ENCODE results near the gene AUNIP.

AUNIP gene, protein sequence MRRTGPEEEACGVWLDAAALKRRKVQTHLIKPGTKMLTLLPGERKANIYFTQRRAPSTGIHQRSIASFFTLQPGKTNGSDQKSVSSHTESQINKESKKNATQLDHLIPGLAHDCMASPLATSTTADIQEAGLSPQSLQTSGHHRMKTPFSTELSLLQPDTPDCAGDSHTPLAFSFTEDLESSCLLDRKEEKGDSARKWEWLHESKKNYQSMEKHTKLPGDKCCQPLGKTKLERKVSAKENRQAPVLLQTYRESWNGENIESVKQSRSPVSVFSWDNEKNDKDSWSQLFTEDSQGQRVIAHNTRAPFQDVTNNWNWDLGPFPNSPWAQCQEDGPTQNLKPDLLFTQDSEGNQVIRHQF

DNA sequence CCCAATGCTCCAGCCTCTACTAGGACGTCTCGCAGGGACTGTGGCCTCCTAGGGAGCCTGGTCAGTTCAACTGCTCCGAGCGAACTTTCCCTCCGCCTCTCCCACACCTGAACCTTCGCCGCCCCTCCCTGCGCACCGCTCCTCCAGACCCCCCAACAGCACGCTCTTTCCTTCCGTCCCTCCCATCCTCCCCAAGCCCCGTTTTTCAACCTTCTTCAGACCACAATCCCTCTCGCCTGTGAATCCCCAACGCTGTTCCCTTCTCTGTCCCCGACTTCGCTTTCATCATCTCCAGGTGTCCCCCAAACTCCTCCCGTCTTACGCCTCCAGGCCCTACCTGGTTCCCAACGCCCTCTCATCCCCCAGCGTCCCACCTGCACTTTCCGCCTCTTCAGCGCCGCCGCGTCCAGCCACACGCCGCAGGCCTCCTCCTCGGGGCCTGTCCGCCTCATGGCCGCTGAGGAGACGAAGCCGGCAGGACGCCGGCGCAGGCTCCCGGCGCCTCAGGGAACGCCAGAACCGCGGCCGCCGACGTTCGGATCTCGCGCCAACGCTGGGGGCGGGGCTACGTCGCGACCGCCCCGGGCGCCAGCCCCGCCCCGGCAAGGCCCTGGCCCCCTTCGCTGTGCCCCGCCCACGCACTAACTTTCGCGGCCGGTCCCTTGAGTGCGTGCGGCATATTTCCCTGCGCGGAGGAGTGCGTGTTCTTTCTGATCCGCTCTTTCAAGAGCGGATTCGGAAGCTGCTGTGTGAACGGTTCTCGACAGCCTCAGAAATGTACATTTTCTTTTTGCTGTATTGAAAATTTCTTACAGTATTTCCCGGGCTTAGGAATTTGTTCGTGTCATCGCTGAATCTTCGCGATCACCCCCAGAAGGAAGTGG, at the start of gene AUNIP:
TSS of gene AUNIP (minus strand) at position 552 of the 884 bp plus-strand sequence. CDS start at position 452, 100 bp downstream.
- DNase-seq (ENCODE audit: low read depth), result peak; percentile 89

DNA sequence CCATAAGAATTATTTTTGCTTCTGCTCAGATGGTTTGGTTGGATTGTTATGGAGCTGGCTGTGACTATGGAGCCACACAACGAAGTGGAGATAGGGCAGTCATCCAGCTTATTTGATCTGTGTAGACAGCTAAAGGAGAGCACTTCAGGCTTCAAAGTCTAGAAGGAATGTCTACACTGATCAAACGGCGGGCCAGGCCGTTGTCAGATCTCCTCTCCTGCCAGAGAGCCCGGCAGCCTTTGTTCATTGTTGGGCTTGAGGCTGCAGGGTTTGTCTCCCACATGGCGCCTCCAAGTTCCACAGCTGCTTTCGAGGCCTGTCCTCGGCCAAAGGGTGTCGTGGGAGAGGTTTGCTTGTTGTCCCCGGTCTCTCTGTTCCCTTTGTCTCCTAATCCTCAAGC, 49.8 kb upstream of the AUNIP start:
- DNase-seq (ENCODE audit: low read depth), result no peak

DNA sequence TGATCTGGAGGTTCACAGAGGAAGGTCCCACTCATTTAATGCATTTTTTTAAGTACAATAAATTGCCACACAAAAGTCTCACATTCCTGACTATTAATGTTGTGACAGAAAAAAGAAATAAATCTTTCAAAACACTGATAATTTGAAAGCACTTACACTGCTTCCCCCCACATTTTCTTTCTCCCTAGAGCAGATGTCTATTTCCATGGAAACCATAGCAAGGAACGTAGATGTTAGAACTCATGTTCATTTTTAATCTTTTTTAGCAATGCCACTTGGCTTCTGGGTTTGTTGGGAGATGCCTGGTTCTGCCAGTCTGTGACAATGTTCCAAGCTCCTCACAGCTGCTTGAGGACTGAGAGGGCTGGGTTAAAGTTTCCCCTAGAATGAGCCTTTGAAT, 48.9 kb upstream of the AUNIP start:
- DNase-seq (ENCODE audit: low read depth), result no peak

DNA sequence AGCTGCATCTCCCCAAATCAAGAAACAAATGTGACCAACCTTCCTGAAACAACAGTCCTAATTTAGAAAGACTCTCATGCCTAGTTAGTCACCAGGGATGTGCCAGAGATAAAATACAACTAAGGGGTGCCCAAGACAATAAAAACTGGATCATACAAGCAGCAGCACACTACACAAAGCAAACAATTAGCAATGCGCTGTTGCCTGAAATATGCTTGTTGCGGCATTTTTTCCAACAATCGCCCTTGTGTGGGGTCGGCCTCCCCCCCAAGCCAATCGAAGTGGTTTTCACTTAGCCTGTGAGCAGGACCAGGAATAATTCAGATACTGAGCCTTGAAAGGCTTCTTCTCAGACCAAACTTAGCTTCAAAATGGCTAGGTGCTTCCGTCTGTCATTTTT, 48.3 kb upstream of the AUNIP start:
- no peak for DNase-seq (ENCODE audit: low read depth)

DNA sequence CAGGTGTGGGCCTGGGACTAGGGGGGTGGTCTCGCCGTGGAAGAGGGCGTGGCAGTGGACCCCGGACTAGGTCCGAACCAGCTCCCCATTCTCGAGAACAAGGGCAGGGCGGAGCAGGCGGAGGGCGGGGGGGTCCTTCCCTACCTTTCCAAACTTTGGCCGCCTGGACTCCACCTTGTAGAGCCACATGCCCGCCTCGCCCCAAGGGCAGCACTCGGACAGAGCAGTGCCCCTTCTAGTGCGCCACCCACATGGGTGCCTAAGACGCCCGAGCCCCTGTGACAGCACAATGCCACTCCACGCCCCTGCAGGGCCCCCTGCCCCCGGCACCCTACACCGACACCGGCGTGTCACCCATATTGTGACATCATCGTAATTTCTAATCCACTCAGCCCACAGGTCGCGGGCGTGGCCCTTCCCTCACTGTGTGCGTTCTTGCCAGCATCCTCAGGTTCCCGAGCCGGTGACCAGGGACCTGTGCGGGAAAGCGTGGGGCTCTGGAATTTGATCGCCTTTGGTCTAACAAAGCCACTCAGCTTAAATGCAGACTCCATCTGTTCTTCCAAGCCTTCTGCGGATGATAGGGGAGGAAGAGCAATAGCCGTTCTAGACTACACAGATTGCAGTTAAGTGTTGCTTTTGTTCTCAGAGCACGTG, 47.5 kb upstream of the AUNIP start:
- DNase-seq (ENCODE audit: low read depth), result no peak

DNA sequence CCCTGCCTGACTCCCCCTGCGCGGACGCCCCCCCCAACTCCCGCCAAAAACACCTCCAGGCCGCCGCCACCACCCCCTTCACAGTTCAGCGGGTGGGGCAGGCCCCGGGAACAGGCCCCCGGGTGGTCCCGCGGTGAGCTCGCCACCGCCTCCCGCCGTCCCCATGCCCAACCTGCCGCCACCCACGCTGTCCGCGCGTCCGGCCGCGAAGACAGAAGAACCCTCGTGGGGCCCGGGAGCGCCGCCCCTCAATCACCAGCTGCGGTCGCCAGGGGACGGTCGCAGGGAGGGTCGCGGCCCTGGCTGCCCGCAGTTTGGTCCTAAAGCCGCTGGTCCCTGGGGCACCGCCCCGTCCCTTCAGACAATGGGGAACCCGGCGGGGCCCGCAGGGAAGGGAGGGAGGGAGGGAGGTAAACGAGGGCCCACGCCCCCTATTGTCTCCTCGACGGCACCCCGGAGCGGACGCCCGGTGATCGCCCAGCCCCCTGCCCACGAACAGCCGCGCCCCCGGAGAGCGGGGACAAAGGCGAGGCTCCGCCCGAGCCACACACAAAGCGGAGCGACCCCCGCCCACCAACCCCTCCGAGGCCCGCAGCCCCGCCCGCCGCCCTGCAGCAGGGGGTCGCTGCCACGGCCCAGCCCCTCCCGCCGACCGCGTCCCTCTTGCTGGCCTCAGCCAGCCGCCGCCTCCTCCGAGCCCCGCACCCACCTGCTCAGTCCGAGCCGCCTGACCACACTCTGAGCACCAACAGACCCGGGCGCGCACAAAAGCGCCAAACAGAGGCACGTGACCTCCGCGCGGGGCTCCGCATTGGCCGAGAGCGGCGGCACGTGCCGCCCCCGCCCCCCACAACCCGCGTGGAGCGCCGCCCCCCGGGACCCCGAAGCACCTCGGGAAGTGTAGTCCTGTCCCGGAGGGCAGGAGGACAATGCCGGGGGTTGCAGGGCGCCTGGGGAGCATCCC, 46.7 kb upstream of the AUNIP start, which contains the start of gene STMN1:
TSS of gene STMN1 (minus strand) at position 740 of the 964 bp plus-strand sequence. CDS start 1,743 bp downstream, outside the sequence.
- DNase-seq (ENCODE audit: low read depth), result peak; percentile 87

DNA sequence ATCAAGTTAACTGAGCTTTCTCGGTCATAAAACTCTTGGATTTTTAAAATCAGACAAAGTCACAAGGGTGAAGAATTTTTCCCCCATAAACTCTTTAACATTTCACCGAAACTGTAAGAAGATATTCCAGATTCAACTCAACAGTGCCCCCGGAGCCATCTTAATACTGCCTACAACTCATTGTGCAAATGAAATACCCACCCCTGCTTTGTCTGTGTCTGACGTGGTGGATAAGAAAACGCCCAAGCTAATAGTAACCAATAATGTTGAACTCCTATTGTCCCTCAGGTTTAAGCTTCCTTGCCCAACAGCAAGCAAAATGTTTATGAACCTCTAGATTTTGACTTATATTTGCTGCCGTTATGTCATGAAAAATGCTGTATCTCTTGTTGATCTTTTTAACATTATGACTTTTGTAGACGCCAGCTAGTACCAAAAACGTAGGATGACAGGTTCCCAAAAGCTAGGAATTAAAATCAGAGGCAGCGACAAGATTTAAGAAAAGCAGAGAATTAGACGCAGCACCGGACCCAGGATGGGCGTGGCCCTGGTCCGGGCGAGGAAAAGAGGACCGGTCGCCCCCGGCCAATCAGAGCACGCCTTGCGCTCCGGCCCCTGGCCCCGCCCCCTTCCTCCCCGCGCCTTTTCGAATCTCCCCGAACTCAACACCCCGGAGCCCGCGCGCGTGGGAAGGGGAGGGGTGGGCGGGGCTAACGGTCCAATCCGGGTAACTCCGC, 45.9 kb upstream of the AUNIP start:
- peak; percentile 93 for DNase-seq (ENCODE audit: low read depth)

DNA sequence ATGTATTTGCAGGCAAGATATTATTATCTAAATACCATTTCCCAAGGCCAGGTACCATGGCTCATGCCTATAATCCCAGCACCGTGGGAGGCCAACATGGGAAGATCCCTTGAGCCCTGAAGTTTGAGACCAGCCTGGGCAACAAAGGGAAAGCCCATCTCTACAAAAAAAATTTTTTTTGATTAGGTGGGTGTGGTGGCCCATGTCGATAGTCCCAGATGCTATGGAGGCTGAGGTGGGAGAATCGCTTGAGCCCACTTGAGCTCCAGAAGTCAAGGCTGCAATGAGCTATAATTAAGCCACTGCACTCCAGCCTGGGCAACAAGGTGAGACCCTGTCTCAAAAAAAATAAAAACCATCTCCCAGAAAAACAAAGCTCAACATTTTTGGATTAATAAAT, 44.7 kb upstream of the AUNIP start:
- no peak for DNase-seq (ENCODE audit: low read depth)

DNA sequence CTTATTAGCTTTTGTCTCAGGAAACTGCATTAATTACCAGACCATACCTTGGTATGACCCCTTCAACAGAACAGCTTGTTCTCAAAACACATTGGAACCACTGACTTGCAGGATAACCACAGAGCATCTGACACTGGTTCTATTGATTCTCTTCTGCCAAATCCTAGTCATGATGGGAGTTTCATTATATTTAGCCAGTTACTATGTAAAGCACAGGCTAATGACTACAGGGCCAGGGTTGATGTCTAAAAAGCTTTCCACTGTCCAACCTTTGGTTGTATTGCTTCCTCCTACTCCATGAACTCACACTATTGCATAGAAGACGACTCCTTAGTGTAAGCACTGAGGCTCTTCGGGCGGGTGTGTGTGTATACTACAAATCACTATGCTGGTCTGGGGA, 43.2 kb upstream of the AUNIP start:
- no peak for DNase-seq (ENCODE audit: low read depth)

DNA sequence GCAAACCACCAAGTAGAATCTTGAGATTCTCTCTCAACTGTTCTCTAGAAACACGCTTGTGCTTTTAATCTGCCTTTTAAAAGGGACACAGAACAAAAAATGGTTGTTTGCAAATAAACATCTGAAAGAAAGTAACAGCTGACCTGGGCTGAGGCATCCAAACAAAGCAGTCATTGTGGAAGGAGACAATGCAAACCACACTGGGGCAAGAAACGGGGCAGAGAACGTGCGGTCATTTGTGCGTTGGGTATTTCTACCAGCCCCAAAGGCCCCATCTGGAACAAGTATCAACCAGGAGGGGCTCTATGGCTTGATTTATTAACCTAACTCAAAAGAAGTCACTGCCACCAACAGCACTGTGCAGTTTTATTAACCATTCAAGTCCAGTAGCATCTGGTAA, 41.0 kb upstream of the AUNIP start:
- DNase-seq (ENCODE audit: low read depth), result no peak

DNA sequence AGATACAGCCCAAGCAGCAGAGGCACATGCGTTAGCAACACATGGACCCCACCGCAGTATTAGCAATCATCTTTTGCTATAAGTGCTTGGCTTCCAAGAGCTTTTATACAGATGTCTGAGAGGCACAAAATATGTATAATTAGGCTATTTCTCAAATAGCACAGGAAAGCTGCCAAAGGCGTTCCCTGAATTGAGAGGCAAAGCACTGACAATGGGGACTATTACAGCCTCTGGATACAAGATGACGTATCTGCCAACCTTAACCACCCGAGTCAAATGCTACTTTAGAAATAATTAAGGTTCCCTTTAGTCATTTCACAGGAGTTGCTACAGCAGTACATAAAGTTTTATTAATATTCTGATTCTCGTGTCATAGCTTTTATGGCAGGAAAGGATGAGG, 40.5 kb upstream of the AUNIP start:
- no peak for DNase-seq (ENCODE audit: low read depth)

DNA sequence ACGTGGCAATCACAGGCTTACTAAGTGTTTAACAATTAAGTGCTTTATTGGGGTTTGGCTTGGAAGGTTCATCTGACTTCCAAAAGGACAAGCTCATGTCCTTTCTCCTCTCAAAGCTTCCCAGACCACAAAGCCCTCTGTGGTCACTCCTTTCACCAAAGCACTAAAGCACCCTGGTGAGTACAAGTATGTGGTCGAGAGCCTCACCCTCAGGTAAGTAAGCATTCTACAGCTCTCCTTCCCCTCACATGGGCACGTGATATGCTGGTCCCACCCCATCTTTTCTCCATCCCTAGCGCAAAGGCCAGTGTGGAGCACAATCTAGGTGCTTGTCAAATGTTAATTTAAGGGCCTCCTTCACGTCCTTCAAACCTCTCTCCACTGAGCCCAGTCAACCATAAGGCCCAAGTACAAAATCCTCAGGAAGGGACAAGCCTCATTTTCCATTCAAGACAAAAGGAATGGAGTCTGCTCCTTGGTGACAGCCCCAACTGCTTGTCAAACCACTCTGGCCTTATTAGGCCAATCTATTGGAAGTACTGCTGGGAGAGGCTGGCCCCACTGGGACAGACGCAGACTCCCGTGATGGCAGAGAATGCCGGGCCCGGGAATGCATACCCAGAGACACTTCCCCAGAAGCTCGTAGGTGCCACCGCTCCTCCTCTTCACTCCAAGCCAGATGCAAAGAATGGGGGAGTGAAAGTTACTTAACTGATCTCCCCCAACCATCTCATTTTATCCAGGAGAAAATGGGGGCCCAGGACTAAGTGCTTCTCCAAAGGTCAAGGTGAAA, 39.2 kb upstream of the AUNIP start:
- no peak for DNase-seq (ENCODE audit: low read depth)

DNA sequence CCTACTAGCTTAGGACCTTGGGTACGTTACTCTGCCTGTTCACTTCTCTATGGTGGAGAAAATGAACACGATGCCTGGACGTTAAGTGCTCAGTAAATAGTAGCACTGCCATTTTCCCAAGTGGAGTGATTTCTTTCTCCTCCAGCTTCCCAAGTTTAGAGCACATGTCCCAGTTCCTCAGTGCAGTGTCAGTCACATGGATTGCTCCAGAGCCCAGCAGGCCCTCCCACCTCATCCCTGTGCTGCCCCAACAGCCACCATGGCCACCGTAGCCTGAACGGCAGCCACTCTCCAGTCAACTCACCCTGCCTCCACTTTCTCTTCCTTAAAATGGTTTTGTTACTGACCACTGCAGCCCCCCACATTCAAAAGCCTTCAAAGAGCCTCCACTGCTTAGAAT, 38.5 kb upstream of the AUNIP start:
- DNase-seq (ENCODE audit: low read depth), result no peak

DNA sequence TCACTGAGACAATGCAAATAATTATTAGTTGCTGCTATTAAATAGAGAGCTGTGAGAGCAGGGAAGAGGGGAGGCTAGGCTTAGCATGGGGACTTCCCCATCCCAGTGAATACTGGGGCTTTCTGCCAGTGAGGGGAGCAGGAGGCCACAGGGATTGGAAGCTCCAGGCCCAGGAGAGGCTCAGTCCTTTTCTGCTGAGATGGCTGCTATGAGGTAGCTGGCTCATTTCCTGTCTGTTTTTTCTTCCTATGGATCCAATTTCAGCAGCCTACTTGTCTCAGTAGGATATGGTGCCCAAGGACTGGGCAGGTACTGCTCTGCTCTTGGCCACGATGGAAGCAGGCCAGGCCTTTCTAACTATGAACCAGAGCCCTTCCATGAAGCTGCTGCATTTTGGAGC, 37.0 kb upstream of the AUNIP start:
- no peak for DNase-seq (ENCODE audit: low read depth)

DNA sequence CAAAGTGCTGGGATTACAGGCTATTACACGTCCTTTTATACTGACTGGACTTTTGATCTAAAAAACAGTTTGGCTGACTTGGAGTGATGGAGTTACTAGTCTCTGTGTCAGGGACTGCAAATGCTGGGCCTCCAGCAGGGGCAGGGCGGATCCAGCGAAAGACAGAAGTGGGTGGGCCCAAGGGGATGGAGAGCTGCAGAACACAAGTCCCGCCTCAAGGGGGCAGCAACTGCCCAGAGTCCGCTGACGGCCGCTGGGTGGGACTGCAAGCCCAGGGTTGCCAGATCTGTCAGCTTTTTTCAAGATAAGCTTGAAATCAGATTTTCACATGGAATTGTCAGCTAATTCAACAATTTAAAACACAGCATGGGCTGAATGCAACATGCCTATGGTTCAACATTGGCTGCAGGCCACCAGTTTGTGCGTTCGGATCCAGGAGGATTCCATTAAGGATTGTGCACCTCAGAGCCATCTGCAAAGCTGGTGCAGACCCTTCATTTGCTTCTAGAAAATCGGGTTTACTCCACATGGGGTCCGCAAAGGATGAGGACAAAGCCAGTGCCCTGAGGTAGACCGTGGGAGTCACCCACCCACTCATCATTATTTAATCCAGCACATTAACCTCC, 36.2 kb upstream of the AUNIP start:
- DNase-seq (ENCODE audit: low read depth), result peak; percentile 87

DNA sequence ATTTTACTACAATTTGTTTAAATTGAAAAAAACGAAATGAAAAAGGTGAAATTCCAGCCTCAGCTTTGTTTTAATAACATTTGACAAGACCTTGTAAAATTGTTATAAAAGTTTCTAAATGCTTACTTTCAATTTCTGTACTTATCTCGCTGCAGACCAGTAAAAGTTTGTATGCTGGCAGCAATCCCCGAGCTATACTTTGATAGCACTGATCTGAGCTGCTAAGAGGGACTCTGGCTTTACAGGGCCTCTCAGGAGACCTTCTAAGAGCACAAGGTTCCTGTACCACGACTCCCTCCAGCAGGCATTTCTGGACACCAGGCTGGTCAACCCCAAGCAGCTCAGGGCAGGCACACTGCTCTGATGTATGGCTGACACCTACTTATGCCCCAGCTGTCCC, 33.9 kb upstream of the AUNIP start:
- DNase-seq (ENCODE audit: low read depth), result no peak

DNA sequence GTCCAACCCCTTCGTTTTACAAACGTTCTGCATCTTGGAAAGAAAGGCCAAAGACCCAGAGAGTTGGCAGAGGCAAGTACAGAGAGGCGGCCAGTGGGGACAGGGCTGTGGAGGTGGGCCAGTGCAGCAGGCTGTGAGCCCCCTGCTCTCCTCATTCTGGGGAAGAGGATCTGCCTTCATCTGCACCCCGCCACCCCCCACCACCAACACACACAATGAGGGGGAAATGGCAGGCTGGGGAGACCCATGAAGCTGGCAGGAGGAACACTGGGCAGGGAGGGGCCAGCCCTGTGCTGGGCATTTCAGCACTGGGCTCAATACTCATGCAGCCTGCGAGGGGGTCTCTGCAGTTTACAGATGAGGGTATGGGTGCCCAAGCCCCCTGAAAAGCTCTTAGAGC, 32.3 kb upstream of the AUNIP start:
- no peak for DNase-seq (ENCODE audit: low read depth)

DNA sequence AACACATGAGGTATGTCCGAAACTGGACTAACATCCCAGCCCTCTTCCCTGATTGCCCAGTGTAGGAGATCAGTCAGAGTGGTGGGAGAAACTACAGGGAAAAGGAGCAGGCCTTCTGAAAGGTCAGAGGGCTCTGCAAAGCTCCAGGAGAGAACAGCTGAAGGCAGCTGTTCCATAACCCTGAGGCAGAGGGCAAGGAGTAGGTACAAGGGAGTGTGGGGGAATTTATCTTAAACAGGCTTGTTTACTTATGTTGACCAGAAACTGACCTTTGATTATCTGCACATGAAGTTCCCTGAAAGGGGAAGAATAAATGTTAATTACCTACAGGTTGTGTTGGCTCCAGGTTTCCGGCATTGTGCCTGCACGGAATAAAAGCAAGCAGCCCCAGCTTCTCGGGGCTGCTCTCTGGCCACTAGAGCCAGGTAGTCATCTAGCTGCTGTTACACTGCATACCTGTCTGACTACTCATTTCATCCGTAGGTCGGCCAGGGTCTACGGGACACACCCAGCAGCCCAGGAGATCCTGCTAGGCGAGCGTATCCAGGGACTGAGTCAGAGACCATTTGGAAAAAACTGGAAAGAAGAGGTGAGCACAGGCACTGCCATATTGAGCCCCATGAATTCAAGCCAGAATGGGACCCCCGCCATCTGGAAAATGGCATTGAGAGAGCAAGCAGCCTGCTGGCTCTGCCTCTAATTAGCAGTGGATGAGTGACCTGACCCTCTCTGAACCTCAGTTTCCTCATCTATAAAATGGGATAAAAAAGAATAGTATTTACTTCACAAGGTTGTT, 31.2 kb upstream of the AUNIP start:
- DNase-seq (ENCODE audit: low read depth), result no peak

DNA sequence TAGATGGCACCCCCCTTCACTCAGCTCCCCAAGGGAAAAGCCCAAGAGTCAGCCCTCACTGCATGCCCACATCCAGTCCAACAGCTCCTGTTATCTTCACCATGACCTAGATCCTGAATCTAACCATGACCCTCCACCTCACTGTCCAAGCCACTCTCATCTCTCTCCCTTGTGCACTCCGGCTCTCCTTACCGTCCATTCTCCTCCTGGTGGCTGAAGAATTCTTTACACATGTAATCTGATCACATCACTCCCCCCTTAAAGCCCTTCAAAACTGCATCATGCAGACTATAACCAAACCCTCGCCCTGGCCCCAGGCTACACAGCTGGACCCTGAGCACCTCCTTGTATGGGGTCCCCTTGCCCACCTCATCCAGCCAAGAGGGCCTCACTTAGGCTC, 30.2 kb upstream of the AUNIP start:
- no peak for DNase-seq (ENCODE audit: low read depth)

Measured in activated T-cell treated with anti-CD3 and anti-CD28 coated beads for 1 hour (primary cell).